ENCODE measurements around the gene AP3S1. TPM values are rescaled to one million over a fixed set of nuclear protein-coding genes. Genes with fewer than 3 reads are reported as not detected.

Gene AP3S1
- total RNA-seq, 1 experiment from 2014 or later: 60.8 TPM

- TF ChIP-seq ATF6 (CRISPR knock-in tag; IDR thresholded peaks at IDR 0.05) (no peak), ERG (CRISPR knock-in tag; IDR thresholded peaks at IDR 0.05) (no peak), FOXJ3 (CRISPR knock-in tag; IDR thresholded peaks at IDR 0.05; ENCODE audit: borderline replicate concordance) (no peak)
Observed at GRCh38 chr5:115895821-115896220, 54.1 kb downstream of the AP3S1 start (continued).

DNA sequence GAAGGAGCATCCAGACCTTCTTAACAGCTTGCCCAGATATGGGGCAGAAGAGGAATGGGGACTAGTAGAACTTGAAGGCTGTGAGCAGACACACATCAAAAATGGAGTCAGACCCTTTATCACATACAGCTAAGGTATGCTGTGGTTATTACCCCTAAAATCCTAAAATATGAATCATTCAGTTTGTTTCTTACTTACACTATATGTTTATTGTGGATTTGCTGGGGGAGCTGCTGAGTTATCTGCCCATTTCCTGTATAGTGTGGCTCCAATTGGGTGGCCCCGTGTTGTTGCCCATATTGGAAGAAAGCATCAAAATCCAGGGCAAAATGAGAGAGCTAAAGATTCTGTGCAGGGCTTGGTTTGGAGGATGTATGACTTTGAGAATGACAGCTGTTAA is 56.9 kb downstream of the AP3S1 start:
- Mint-ChIP-seq H3K4me1 (no peaks in the 10 kb centered on the region), H3K4me3 (no peak overlapping the region), H3K36me3 (peaks cover 3% of the 10 kb centered on the region; the same call in 1 of the 2 replicates), H3K27ac (no peak overlapping the region), H3K9me3 (no peaks in the 10 kb centered on the region), H3K27me3 (ENCODE audit: low read depth) (no peaks in the 10 kb centered on the region)
- no peak for DNase-seq (ENCODE audit: low spot score)
- ChIA-PET POLR2A (no interaction called here), CTCF (no interaction called here)
- TF ChIP-seq ZBTB21 (CRISPR knock-in tag; IDR thresholded peaks at IDR 0.05; ENCODE audit: borderline replicate concordance) (no peak), NFYB (CRISPR knock-in tag; conservative IDR thresholded peaks at IDR 0.05; ENCODE audit: low read depth) (no peak), TCF7 (CRISPR knock-in tag; IDR thresholded peaks at IDR 0.05; ENCODE audit: low read depth) (no peak), NFATC4 (CRISPR knock-in tag; IDR thresholded peaks at IDR 0.05) (no peak), ATF1 (CRISPR knock-in tag; IDR thresholded peaks at IDR 0.05) (no peak), ZNF219 (CRISPR knock-in tag; IDR thresholded peaks at IDR 0.05; ENCODE audit: borderline replicate concordance) (no peak), KAT7 (CRISPR knock-in tag; IDR thresholded peaks at IDR 0.05; ENCODE audit: borderline replicate concordance) (no peak), ZNF671 (CRISPR knock-in tag; IDR thresholded peaks at IDR 0.05) (no peak), E2F5 (CRISPR knock-in tag; IDR thresholded peaks at IDR 0.05) (no peak), FOXP4 (CRISPR knock-in tag; IDR thresholded peaks at IDR 0.05) (no peak), NFE2L1 (CRISPR knock-in tag; IDR thresholded peaks at IDR 0.05) (no peak)
- TF ChIP-seq, protein P1, sequence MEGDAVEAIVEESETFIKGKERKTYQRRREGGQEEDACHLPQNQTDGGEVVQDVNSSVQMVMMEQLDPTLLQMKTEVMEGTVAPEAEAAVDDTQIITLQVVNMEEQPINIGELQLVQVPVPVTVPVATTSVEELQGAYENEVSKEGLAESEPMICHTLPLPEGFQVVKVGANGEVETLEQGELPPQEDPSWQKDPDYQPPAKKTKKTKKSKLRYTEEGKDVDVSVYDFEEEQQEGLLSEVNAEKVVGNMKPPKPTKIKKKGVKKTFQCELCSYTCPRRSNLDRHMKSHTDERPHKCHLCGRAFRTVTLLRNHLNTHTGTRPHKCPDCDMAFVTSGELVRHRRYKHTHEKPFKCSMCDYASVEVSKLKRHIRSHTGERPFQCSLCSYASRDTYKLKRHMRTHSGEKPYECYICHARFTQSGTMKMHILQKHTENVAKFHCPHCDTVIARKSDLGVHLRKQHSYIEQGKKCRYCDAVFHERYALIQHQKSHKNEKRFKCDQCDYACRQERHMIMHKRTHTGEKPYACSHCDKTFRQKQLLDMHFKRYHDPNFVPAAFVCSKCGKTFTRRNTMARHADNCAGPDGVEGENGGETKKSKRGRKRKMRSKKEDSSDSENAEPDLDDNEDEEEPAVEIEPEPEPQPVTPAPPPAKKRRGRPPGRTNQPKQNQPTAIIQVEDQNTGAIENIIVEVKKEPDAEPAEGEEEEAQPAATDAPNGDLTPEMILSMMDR (IDR thresholded peaks at IDR 0.05): no peak
- TF ChIP-seq, protein P2, sequence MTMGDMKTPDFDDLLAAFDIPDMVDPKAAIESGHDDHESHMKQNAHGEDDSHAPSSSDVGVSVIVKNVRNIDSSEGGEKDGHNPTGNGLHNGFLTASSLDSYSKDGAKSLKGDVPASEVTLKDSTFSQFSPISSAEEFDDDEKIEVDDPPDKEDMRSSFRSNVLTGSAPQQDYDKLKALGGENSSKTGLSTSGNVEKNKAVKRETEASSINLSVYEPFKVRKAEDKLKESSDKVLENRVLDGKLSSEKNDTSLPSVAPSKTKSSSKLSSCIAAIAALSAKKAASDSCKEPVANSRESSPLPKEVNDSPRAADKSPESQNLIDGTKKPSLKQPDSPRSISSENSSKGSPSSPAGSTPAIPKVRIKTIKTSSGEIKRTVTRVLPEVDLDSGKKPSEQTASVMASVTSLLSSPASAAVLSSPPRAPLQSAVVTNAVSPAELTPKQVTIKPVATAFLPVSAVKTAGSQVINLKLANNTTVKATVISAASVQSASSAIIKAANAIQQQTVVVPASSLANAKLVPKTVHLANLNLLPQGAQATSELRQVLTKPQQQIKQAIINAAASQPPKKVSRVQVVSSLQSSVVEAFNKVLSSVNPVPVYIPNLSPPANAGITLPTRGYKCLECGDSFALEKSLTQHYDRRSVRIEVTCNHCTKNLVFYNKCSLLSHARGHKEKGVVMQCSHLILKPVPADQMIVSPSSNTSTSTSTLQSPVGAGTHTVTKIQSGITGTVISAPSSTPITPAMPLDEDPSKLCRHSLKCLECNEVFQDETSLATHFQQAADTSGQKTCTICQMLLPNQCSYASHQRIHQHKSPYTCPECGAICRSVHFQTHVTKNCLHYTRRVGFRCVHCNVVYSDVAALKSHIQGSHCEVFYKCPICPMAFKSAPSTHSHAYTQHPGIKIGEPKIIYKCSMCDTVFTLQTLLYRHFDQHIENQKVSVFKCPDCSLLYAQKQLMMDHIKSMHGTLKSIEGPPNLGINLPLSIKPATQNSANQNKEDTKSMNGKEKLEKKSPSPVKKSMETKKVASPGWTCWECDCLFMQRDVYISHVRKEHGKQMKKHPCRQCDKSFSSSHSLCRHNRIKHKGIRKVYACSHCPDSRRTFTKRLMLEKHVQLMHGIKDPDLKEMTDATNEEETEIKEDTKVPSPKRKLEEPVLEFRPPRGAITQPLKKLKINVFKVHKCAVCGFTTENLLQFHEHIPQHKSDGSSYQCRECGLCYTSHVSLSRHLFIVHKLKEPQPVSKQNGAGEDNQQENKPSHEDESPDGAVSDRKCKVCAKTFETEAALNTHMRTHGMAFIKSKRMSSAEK (CRISPR knock-in tag; IDR thresholded peaks at IDR 0.05; ENCODE audit: borderline replicate concordance): no peak
- ATAC-seq: no peak

Data from WTC11 (cell line).